Esophagus squamous epithelium (tissue), 4 donors: ENCODE data around the gene ACTN2.

Experiments used
- CTCF ChIP-seq, 6 experiments: fragments of 450-650 bp in 4 of 6; fragments of 200-600 bp in 2 of 6; sonication (generic) in 2 of 6; IDR thresholded peaks; one replicate each; pipeline ENCODE4 v1.5.1; 2016 to 2019; ENCODE audit warnings: antibody characterized with exemption in 6 of 6, mild to moderate bottlenecking in 4 of 6, moderate library complexity in 4 of 6
- POLR2A ChIP-seq, 4 donors: fragments of 450-650 bp; IDR thresholded peaks; one replicate each; pipeline ENCODE4 v1.6.1; 2017; ENCODE audit warnings: antibody characterized with exemption in 4 of 4, mild to moderate bottlenecking in 4 of 4, moderate library complexity in 3 of 4

- TF ChIP-seq CTCF (IDR thresholded peaks at IDR 0.05) (no peak), POLR2A (IDR thresholded peaks at IDR 0.05) (no peak)
Measured at GRCh38 chr1:236809148-236809547, 122.8 kb downstream of the ACTN2 start.
